Measurements from ENCODE around the gene RANGRF.
A peak's percentile ranks its signal among the peaks of the same experiment; 100 is the strongest.

The RANGRF gene

GRCh38 chr17:8315764-8316217, 27.3 kb downstream of the RANGRF start:
- no peak overlapping the region for H3K4me3 Mint-ChIP-seq
- H3K9me3 Mint-ChIP-seq = no peaks in the 10 kb centered on the region
- no peaks in the 10 kb centered on the region for H3K36me3 Mint-ChIP-seq (ENCODE audit: low read depth)
- no peak overlapping the region for H3K27ac Mint-ChIP-seq
- H3K4me1 Mint-ChIP-seq (ENCODE audit: low read depth) = no peaks in the 10 kb centered on the region
- no peak for DNase-seq
- peaks cover 16% of the 10 kb centered on the region for H3K27me3 Mint-ChIP-seq

GRCh38 chr17:8318010-8318935, 29.8 kb downstream of the RANGRF start:
- H3K36me3 Mint-ChIP-seq (ENCODE audit: low read depth) = no peaks in the 10 kb centered on the region
- no peak overlapping the region for H3K4me3 Mint-ChIP-seq
- H3K4me1 Mint-ChIP-seq (ENCODE audit: low read depth) = no peaks in the 10 kb centered on the region
- H3K9me3 Mint-ChIP-seq = no peaks in the 10 kb centered on the region
- no peak for DNase-seq
- H3K27me3 Mint-ChIP-seq = peaks cover 16% of the 10 kb centered on the region
- H3K27ac Mint-ChIP-seq = no peak overlapping the region

GRCh38 chr17:8320262-8320661, 31.8 kb downstream of the RANGRF start:
- H3K36me3 Mint-ChIP-seq (ENCODE audit: low read depth) = no peaks in the 10 kb centered on the region
- no peak overlapping the region for H3K4me3 Mint-ChIP-seq
- H3K9me3 Mint-ChIP-seq = no peaks in the 10 kb centered on the region
- peaks cover 23% of the 10 kb centered on the region for H3K27me3 Mint-ChIP-seq
- H3K27ac Mint-ChIP-seq = no peak overlapping the region
- no peaks in the 10 kb centered on the region for H3K4me1 Mint-ChIP-seq (ENCODE audit: low read depth)
- DNase-seq = no peak

GRCh38 chr17:8320990-8321389, 32.5 kb downstream of the RANGRF start:
- Mint-ChIP-seq H3K9me3 (no peaks in the 10 kb centered on the region), H3K36me3 (ENCODE audit: low read depth) (no peaks in the 10 kb centered on the region), H3K27me3 (peaks cover 23% of the 10 kb centered on the region), H3K27ac (no peak overlapping the region), H3K4me1 (ENCODE audit: low read depth) (peaks cover 3% of the 10 kb centered on the region), H3K4me3 (no peak overlapping the region)
- no peak for DNase-seq

GRCh38 chr17:8322061-8322460, 33.6 kb downstream of the RANGRF start:
- peaks cover 31% of the 10 kb centered on the region for H3K27me3 Mint-ChIP-seq
- H3K9me3 Mint-ChIP-seq = no peaks in the 10 kb centered on the region
- peaks cover 12% of the 10 kb centered on the region for H3K4me1 Mint-ChIP-seq (ENCODE audit: low read depth)
- H3K27ac Mint-ChIP-seq = no peak overlapping the region
- no peak overlapping the region for H3K4me3 Mint-ChIP-seq
- no peaks in the 10 kb centered on the region for H3K36me3 Mint-ChIP-seq (ENCODE audit: low read depth)
- no peak for DNase-seq

GRCh38 chr17:8324132-8324531, 35.7 kb downstream of the RANGRF start:
- H3K36me3 Mint-ChIP-seq (ENCODE audit: low read depth) = no peaks in the 10 kb centered on the region
- H3K4me1 Mint-ChIP-seq (ENCODE audit: low read depth) = peaks cover 18% of the 10 kb centered on the region
- no peak overlapping the region for H3K27ac Mint-ChIP-seq
- peaks cover 46% of the 10 kb centered on the region for H3K27me3 Mint-ChIP-seq
- H3K4me3 Mint-ChIP-seq = no peak overlapping the region
- peak; percentile 8 for DNase-seq
- no peaks in the 10 kb centered on the region for H3K9me3 Mint-ChIP-seq

GRCh38 chr17:8324923-8325322, 36.5 kb downstream of the RANGRF start:
- no peak for DNase-seq
- no peak overlapping the region for H3K27ac Mint-ChIP-seq

GRCh38 chr17:8326511-8327302, 38.2 kb downstream of the RANGRF start:
- H3K4me1 Mint-ChIP-seq (ENCODE audit: low read depth) = peaks cover 18% of the 10 kb centered on the region
- peaks cover 49% of the 10 kb centered on the region for H3K27me3 Mint-ChIP-seq
- peak; percentile 52 for DNase-seq
- H3K9me3 Mint-ChIP-seq = no peaks in the 10 kb centered on the region
- peak overlapping the region; percentile 65 for H3K4me3 Mint-ChIP-seq
- H3K27ac Mint-ChIP-seq = no peak overlapping the region
- H3K36me3 Mint-ChIP-seq (ENCODE audit: low read depth) = no peaks in the 10 kb centered on the region

More at GRCh38 chr17:8324923-8325322, 36.5 kb downstream of the RANGRF start:
- Mint-ChIP-seq H3K4me1 (ENCODE audit: low read depth) (peaks cover 18% of the 10 kb centered on the region), H3K9me3 (no peaks in the 10 kb centered on the region), H3K4me3 (no peak overlapping the region), H3K36me3 (ENCODE audit: low read depth) (no peaks in the 10 kb centered on the region), H3K27me3 (peaks cover 46% of the 10 kb centered on the region)

GRCh38 chr17:8327303-8327649, 38.8 kb downstream of the RANGRF start:
- no peaks in the 10 kb centered on the region for H3K36me3 Mint-ChIP-seq (ENCODE audit: low read depth)
- peak overlapping the region; percentile 65 for H3K4me3 Mint-ChIP-seq
- peaks cover 54% of the 10 kb centered on the region for H3K27me3 Mint-ChIP-seq
- no peak overlapping the region for H3K27ac Mint-ChIP-seq
- no peaks in the 10 kb centered on the region for H3K9me3 Mint-ChIP-seq
- H3K4me1 Mint-ChIP-seq (ENCODE audit: low read depth) = peaks cover 18% of the 10 kb centered on the region
- DNase-seq = no peak

GRCh38 chr17:8332128-8332527, 43.7 kb downstream of the RANGRF start:
- peaks cover 28% of the 10 kb centered on the region for H3K27me3 Mint-ChIP-seq
- H3K36me3 Mint-ChIP-seq (ENCODE audit: low read depth) = no peaks in the 10 kb centered on the region

GRCh38 chr17:8332688-8333087, 44.2 kb downstream of the RANGRF start:
- H3K27ac Mint-ChIP-seq = no peak overlapping the region
- H3K4me3 Mint-ChIP-seq = no peak overlapping the region
- no peak for DNase-seq
- H3K9me3 Mint-ChIP-seq = no peaks in the 10 kb centered on the region
- no peaks in the 10 kb centered on the region for H3K36me3 Mint-ChIP-seq (ENCODE audit: low read depth)
- H3K4me1 Mint-ChIP-seq (ENCODE audit: low read depth) = peaks cover under 1% of the 10 kb centered on the region
- peaks cover 22% of the 10 kb centered on the region for H3K27me3 Mint-ChIP-seq

More at GRCh38 chr17:8332128-8332527, 43.7 kb downstream of the RANGRF start:
- Mint-ChIP-seq H3K9me3 (no peaks in the 10 kb centered on the region), H3K27ac (no peak overlapping the region), H3K4me1 (ENCODE audit: low read depth) (peaks cover 5% of the 10 kb centered on the region), H3K4me3 (no peak overlapping the region)
- DNase-seq = no peak

GRCh38 chr17:8333281-8333680, 44.8 kb downstream of the RANGRF start:
- no peak for DNase-seq
- Mint-ChIP-seq H3K4me1 (ENCODE audit: low read depth) (peaks cover 7% of the 10 kb centered on the region), H3K4me3 (no peak overlapping the region), H3K36me3 (ENCODE audit: low read depth) (no peaks in the 10 kb centered on the region), H3K27ac (no peak overlapping the region), H3K9me3 (no peaks in the 10 kb centered on the region), H3K27me3 (peaks cover 16% of the 10 kb centered on the region)

- no peak overlapping the region for H3K4me3 Mint-ChIP-seq
- DNase-seq = no peak
- peaks cover 11% of the 10 kb centered on the region for H3K4me1 Mint-ChIP-seq (ENCODE audit: low read depth)
- H3K27ac Mint-ChIP-seq = no peak overlapping the region
- H3K27me3 Mint-ChIP-seq = peaks cover 2% of the 10 kb centered on the region
- H3K36me3 Mint-ChIP-seq (ENCODE audit: low read depth) = no peaks in the 10 kb centered on the region
- no peaks in the 10 kb centered on the region for H3K9me3 Mint-ChIP-seq
These were observed 49.6 kb downstream of the RANGRF start for GRCh38 chr17:8337802-8338752.

- DNase-seq = no peak
- no peaks in the 10 kb centered on the region for H3K9me3 Mint-ChIP-seq
These were observed 50.3 kb downstream of the RANGRF start for GRCh38 chr17:8338753-8339140.

More at GRCh38 chr17:8338753-8339140, 50.3 kb downstream of the RANGRF start:
- H3K4me1 Mint-ChIP-seq (ENCODE audit: low read depth) = peaks cover 11% of the 10 kb centered on the region
- H3K27me3 Mint-ChIP-seq = peaks cover 2% of the 10 kb centered on the region
- no peak overlapping the region for H3K27ac Mint-ChIP-seq
- no peaks in the 10 kb centered on the region for H3K36me3 Mint-ChIP-seq (ENCODE audit: low read depth)
- no peak overlapping the region for H3K4me3 Mint-ChIP-seq
